H9 (cell line): ENCODE data around the gene TUBB2B. TPM values are rescaled to one million over a fixed set of nuclear protein-coding genes. Genes with fewer than 3 reads are reported as not detected.

Source experiments
- DNase-seq: peaks from one replicate; pipeline ENCODE4 v3.0.0-alpha.2; 2017
- H2AFZ ChIP-seq: one replicate; pipeline ENCODE4 v1.6.1; 2013; ENCODE audit warnings: mild to moderate bottlenecking, low read length, control low read depth, moderate library complexity
- H2AK5ac ChIP-seq: 2 replicates; pipeline ENCODE4 v1.6.1; 2013; ENCODE audit warnings: low read length, control low read depth, mixed read lengths; ENCODE audit not compliant: insufficient read length
- H2BK120ac ChIP-seq: one replicate; pipeline ENCODE4 v1.6.1; 2013; ENCODE audit warnings: low read depth, mild to moderate bottlenecking, low read length, control low read depth, inconsistent platforms; ENCODE audit not compliant: poor library complexity, severe bottlenecking
- H2BK12ac ChIP-seq: 2 replicates; pipeline ENCODE4 v1.6.1; 2013; ENCODE audit warnings: low read length, control low read depth, mixed read lengths, low read depth; ENCODE audit not compliant: insufficient read length
- H2BK15ac ChIP-seq: 2 replicates; pipeline ENCODE4 v1.6.1; 2013; ENCODE audit warnings: low read depth, low read length, control low read depth
- H2BK20ac ChIP-seq: one replicate; pipeline ENCODE4 v1.6.1; 2013; ENCODE audit warnings: low read depth, mild to moderate bottlenecking, low read length, control low read depth, inconsistent platforms; ENCODE audit not compliant: poor library complexity, severe bottlenecking
- H2BK5ac ChIP-seq: 2 replicates; pipeline ENCODE4 v1.6.1; 2013; ENCODE audit warnings: low read length, control low read depth, mixed read lengths; ENCODE audit not compliant: insufficient read length
- H3K14ac ChIP-seq: 2 replicates; pipeline ENCODE4 v1.6.1; 2013; ENCODE audit warnings: low read length, control low read depth; ENCODE audit not compliant: insufficient read depth
- H3K18ac ChIP-seq: 2 replicates; pipeline ENCODE4 v1.6.1; 2013; ENCODE audit warnings: low read depth, mild to moderate bottlenecking, mixed read lengths, low read length, control low read depth; ENCODE audit not compliant: insufficient read length
- H3K23ac ChIP-seq: 2 replicates; pipeline ENCODE4 v1.6.1; 2013; ENCODE audit warnings: low read length, control low read depth, mixed read lengths, low read depth; ENCODE audit not compliant: insufficient read length
- H3K23me2 ChIP-seq: 2 replicates; pipeline ENCODE4 v1.6.1; 2013; ENCODE audit warnings: low read depth, mild to moderate bottlenecking, mixed read lengths, low read length, control low read depth; ENCODE audit not compliant: insufficient read length, poor library complexity, severe bottlenecking
- H3K27ac ChIP-seq: 2 replicates; pipeline ENCODE4 v1.5.1; 2013; ENCODE audit warnings: low read length, control low read depth, mixed read lengths, low read depth; ENCODE audit not compliant: insufficient read length
- H3K27me3 ChIP-seq: 2 replicates; pipeline ENCODE4 v1.6.1; 2013; ENCODE audit warnings: low read length, control low read depth, inconsistent platforms; ENCODE audit not compliant: insufficient read depth
- H3K4ac ChIP-seq: 2 replicates; pipeline ENCODE4 v1.6.1; 2013; ENCODE audit warnings: low read depth, mild to moderate bottlenecking, control low read depth, inconsistent platforms, low read length, moderate library complexity
- H3K4me1 ChIP-seq: 2 replicates; pipeline ENCODE4 v1.6.1; 2013; ENCODE audit warnings: low read length, control low read depth, inconsistent platforms; ENCODE audit not compliant: insufficient read depth
- H3K4me2 ChIP-seq: 2 replicates; pipeline ENCODE4 v1.6.1; 2013; ENCODE audit warnings: low read length, control low read depth, mixed read lengths; ENCODE audit not compliant: insufficient read length, insufficient read depth
- H3K56ac ChIP-seq: 2 replicates; pipeline ENCODE4 v1.6.1; 2013; ENCODE audit warnings: low read depth, mild to moderate bottlenecking, mixed read lengths, low read length, control low read depth; ENCODE audit not compliant: insufficient read length
- H3K79me1 ChIP-seq: 2 replicates; pipeline ENCODE4 v1.6.1; 2013; ENCODE audit warnings: low read depth, mild to moderate bottlenecking, moderate library complexity, low read length, control low read depth, inconsistent platforms; ENCODE audit not compliant: insufficient read depth, poor library complexity, severe bottlenecking
- H3K79me2 ChIP-seq: 2 replicates; pipeline ENCODE4 v1.6.1; 2013; ENCODE audit warnings: low read length, control low read depth, inconsistent platforms; ENCODE audit not compliant: insufficient read depth
- H3K9ac ChIP-seq: 2 replicates; pipeline ENCODE4 v1.6.1; 2013; ENCODE audit warnings: low read length, control low read depth, mixed read lengths; ENCODE audit not compliant: insufficient read length; ENCODE audit errors: extremely low read depth
- H3K9me3 ChIP-seq: one replicate; pipeline ENCODE4 v1.6.1; 2013; ENCODE audit warnings: low read depth, low read length, inconsistent platforms; ENCODE audit not compliant: control insufficient read depth
- H3T11ph ChIP-seq: one replicate; pipeline ENCODE4 v1.6.1; 2013; ENCODE audit warnings: mild to moderate bottlenecking, low read length, control low read depth, inconsistent platforms
- H4K20me1 ChIP-seq: one replicate; pipeline ENCODE4 v1.6.1; 2013; ENCODE audit not compliant: control insufficient read depth, insufficient read length, insufficient read depth
- H4K5ac ChIP-seq: 2 replicates; pipeline ENCODE4 v1.6.1; 2013; ENCODE audit warnings: low read depth, mild to moderate bottlenecking, mixed read lengths, low read length, control low read depth; ENCODE audit not compliant: insufficient read length
- H4K8ac ChIP-seq: replicated peaks from 2 replicates; pipeline ENCODE4 v1.6.1; 2013; ENCODE audit warnings: low read length, control low read depth, mixed read lengths, low read depth; ENCODE audit not compliant: insufficient read length
- H4K91ac ChIP-seq: 2 replicates; pipeline ENCODE4 v1.6.1; 2013; ENCODE audit warnings: low read depth, mild to moderate bottlenecking, moderate library complexity, mixed read lengths, low read length, control low read depth; ENCODE audit not compliant: insufficient read length
- H3K27ac Mint-ChIP-seq, 3 experiments: 2 replicates in 2 of 3; 3 replicates in 1 of 3; pipeline ENCODE4 v1.8.0; 2020 to 2021; ENCODE audit warnings: mixed read lengths in 3 of 3, mild to moderate bottlenecking in 1 of 3, moderate library complexity in 1 of 3
- H3K27me3 Mint-ChIP-seq: 2 replicates; pipeline ENCODE4 v1.8.0; 2021; ENCODE audit warnings: low read depth, mild to moderate bottlenecking, moderate library complexity, mixed read lengths
- H3K36me3 Mint-ChIP-seq, 3 experiments: 2 replicates in 2 of 3; 3 replicates in 1 of 3; pipeline ENCODE4 v1.8.0; 2020 to 2021; ENCODE audit warnings: low read depth in 3 of 3, mixed read lengths in 3 of 3; ENCODE audit not compliant: insufficient read depth in 1 of 3
- H3K4me1 Mint-ChIP-seq, 2 experiments: 2 replicates each; pipeline ENCODE4 v1.8.0; 2020; ENCODE audit warnings: mixed read lengths in 2 of 2
- H3K4me3 Mint-ChIP-seq, 2 experiments: 2 replicates in 1 of 2; 3 replicates in 1 of 2; pipeline ENCODE4 v1.8.0; 2020 to 2021; ENCODE audit warnings: mild to moderate bottlenecking in 2 of 2, mixed read lengths in 2 of 2, moderate library complexity in 1 of 2
- H3K9me3 Mint-ChIP-seq, 2 experiments: 2 replicates in 1 of 2; 3 replicates in 1 of 2; pipeline ENCODE4 v1.8.0; 2020; ENCODE audit warnings: mild to moderate bottlenecking in 2 of 2, mixed read lengths in 2 of 2, moderate library complexity in 1 of 2
- CTCF ChIP-seq: fragments of 200-600 bp; sonication (generic); conservative IDR thresholded peaks from 3 replicates; pipeline ENCODE4 v1.8.0; 2021; ENCODE audit warnings: antibody characterized with exemption, mild to moderate bottlenecking
- WGBS: extraction: QIAGEN DNeasy Blood & Tissue Kit; methylation state at CpG from one replicate; pipeline ENCODE4 v1.1.7; 2013; ENCODE audit warnings: missing lambda C conversion rate, low lambda C conversion rate, mixed read lengths; ENCODE audit not compliant: insufficient read length; ENCODE audit errors: extremely low coverage; 5-methylcytosine and 5-hydroxymethylcytosine counted together
- total RNA-seq: library from RNA; stranded (reverse); gene quantifications from 2 replicates; pipeline ENCODE4 v1.2.1, GENCODE V29; 2021

TUBB2B gene
- total RNA-seq, 1 experiment from 2014 or later = 320 TPM

GRCh38 chr6:3196770-3197169 is 30.7 kb downstream of the TUBB2B start:
- Histone ChIP-seq H4K8ac (no peak overlapping the region), H2BK5ac (no peak overlapping the region), H2AFZ (no peak overlapping the region), H3K18ac (no peak overlapping the region), H3K9ac (no peak overlapping the region), H3K23me2 (no peaks in the 10 kb centered on the region), H2BK12ac (no peak overlapping the region), H4K91ac (no peak overlapping the region), H3K79me2 (no peaks in the 10 kb centered on the region), H3K79me1 (no peaks in the 10 kb centered on the region), H2BK20ac (no peak overlapping the region), H3K4ac (no peak overlapping the region), H3K14ac (no peak overlapping the region), H3K23ac (no peak overlapping the region), H3K56ac (no peak overlapping the region), H3K9me3 (no peaks in the 10 kb centered on the region), H3K27ac (no peak overlapping the region), H4K5ac (no peak overlapping the region), H2AK5ac (no peak overlapping the region), H2BK120ac (no peak overlapping the region), H3K27me3 (no peaks in the 10 kb centered on the region), H2BK15ac (no peak overlapping the region), H3K4me2 (no peak overlapping the region), H4K20me1 (no peaks in the 10 kb centered on the region), H3K4me1 (peaks cover 12% of the 10 kb centered on the region), H3T11ph (no peak overlapping the region)
- peaks cover 18 to 19% of the 10 kb centered on the region in 2 experiments for H3K4me1 Mint-ChIP-seq
- H3K9me3 Mint-ChIP-seq = peaks cover 3 to 4% of the 10 kb centered on the region in 2 experiments; a peak in 4 of 5 replicates
- no peak overlapping the region for H3K27ac Mint-ChIP-seq
- no peak for TF ChIP-seq CTCF
- H3K36me3 Mint-ChIP-seq = no peaks in the 10 kb centered on the region
- no peak for DNase-seq
- no peak overlapping the region for H3K4me3 Mint-ChIP-seq
- no peaks in the 10 kb centered on the region for H3K27me3 Mint-ChIP-seq
- WGBS = no CpG with 5 or more reads among the region's 5 CpGs
